Muscle layer of colon (tissue), 2 donors: ENCODE data around the gene KCNIP3.

Experiments used
- H3K27ac ChIP-seq: one replicate; pipeline ENCODE4 v1.7.0; 2013; ENCODE audit warnings: low read depth, mild to moderate bottlenecking, low read length, moderate library complexity
- H3K27me3 ChIP-seq, 2 donors: one replicate each; pipeline ENCODE4 v1.7.0; 2013; ENCODE audit warnings: low read length in 2 of 2, mild to moderate bottlenecking in 2 of 2; ENCODE audit not compliant: insufficient read depth in 2 of 2, control insufficient read depth in 1 of 2
- H3K36me3 ChIP-seq: one replicate; pipeline ENCODE4 v1.7.0; 2013; ENCODE audit warnings: mild to moderate bottlenecking, low read length; ENCODE audit not compliant: insufficient read depth
- H3K4me1 ChIP-seq: one replicate; pipeline ENCODE4 v1.7.0; 2013; ENCODE audit warnings: mild to moderate bottlenecking, low read length; ENCODE audit not compliant: insufficient read depth
- H3K4me3 ChIP-seq, 2 donors: one replicate each; pipeline ENCODE4 v1.7.0; 2013; ENCODE audit warnings: low read length in 2 of 2, low read depth in 1 of 2, mild to moderate bottlenecking in 1 of 2, moderate library complexity in 1 of 2
- H3K9ac ChIP-seq: one replicate; pipeline ENCODE4 v1.7.0; 2013; ENCODE audit warnings: low read length
- H3K9me3 ChIP-seq: one replicate; pipeline ENCODE4 v1.7.0; 2013; ENCODE audit warnings: mild to moderate bottlenecking, low read length
- donor health status: abdominal sarcoma.
- donor health status: Adenocarcinoma of cecum.

Gene KCNIP3

DNA sequence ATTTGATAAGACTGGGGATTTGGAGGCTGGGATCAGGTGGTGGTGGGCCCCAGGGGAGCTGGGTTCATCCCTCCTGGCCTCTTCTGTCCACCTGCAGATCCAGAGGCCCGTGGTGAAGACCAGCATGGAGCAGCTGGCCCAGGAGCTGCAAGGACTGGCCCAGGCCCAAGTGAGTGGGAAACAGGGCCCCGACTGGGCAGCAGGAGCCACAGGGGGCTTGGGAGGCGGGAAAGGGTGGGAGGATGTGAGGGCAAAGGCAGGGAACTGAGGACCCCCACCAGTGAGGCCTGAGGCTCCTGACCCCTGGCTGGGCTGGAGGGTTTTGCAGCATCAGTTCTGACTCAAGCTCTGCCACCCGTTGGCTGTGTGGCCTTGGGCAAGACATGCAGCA lies 11.6 kb upstream of the KCNIP3 start:
- H3K4me1 ChIP-seq = no peaks in the 10 kb centered on the region
- no peak overlapping the region for H3K9ac ChIP-seq
- no peaks in the 10 kb centered on the region for H3K27me3 ChIP-seq
- no peaks in the 10 kb centered on the region for H3K9me3 ChIP-seq
- no peak overlapping the region for H3K27ac ChIP-seq
- H3K36me3 ChIP-seq = no peaks in the 10 kb centered on the region
- no peak overlapping the region for H3K4me3 ChIP-seq

DNA sequence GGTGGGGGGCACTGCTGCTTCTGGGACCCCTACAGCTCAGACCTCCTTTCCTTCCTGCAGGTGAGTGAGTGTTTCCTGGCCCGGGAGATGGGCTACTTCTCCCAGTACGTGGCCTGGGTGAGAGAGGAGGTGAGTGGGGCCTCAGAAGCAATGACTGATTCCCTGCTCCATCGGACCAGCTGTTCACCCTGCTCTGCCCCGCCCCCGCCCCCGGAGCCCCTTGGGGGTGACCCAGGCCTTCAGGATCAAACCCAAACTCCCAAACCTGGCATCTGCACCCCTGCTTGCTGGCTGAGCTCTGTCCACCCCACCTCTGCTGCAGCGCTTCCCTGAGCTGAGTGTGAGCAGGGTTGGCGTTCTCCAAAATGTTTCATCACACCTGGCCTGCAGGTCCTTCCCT lies 9.8 kb upstream of the KCNIP3 start:
- Histone ChIP-seq H3K27ac (no peak overlapping the region), H3K36me3 (no peaks in the 10 kb centered on the region), H3K4me1 (no peaks in the 10 kb centered on the region), H3K9me3 (no peaks in the 10 kb centered on the region), H3K27me3 (no peaks in the 10 kb centered on the region), H3K4me3 (no peak overlapping the region), H3K9ac (no peak overlapping the region)

DNA sequence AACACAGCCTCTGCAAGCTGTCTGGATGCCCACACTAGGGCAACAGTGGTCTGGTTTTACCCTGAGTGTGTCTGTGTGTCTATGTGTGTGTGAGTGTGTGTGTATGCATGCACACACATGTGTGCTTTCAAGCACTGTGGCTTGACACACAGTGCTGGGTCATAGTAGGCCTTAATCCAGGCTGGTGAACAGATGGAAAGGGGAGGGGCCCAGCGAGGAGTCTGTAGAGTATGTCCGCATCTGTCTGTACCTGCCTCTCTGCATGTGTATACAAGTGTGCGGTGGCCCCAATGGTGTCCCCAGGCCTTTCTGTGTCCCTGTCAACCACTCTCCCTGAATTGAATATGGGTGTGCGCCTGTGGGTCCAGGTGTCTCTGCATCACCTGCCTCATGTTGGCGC lies 9.3 kb upstream of the KCNIP3 start:
- no peaks in the 10 kb centered on the region for H3K9me3 ChIP-seq
- no peaks in the 10 kb centered on the region for H3K27me3 ChIP-seq
- H3K27ac ChIP-seq = no peak overlapping the region
- no peaks in the 10 kb centered on the region for H3K4me1 ChIP-seq
- H3K4me3 ChIP-seq = no peak overlapping the region
- H3K9ac ChIP-seq = no peak overlapping the region
- H3K36me3 ChIP-seq = no peaks in the 10 kb centered on the region

GRCh38 chr2:95289253-95289652 lies 7.9 kb upstream of the KCNIP3 start:
- no peak overlapping the region for H3K27ac ChIP-seq
- no peak overlapping the region for H3K9ac ChIP-seq
- no peaks in the 10 kb centered on the region for H3K9me3 ChIP-seq
- no peaks in the 10 kb centered on the region for H3K36me3 ChIP-seq
- H3K27me3 ChIP-seq = no peaks in the 10 kb centered on the region
- no peaks in the 10 kb centered on the region for H3K4me1 ChIP-seq
- no peak overlapping the region for H3K4me3 ChIP-seq

DNA sequence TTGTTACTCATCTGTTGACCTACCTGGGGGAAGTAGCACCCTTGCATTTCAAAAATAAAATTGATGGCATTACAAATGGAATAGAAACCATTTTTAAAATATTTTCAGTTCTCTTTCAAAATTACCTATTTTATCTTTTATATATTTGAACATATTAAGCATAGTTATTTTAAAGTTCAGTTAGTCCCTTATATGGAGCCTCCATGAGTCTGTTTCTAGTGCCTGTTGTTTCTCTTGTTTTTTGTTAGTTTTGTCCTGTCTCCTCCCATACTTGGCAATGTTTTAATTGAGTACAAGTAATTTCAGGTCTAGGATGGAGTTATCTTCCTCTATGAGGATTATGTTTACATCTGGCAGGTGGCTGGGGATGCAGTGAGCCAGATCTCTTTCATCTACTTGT lies 5.9 kb upstream of the KCNIP3 start:
- Histone ChIP-seq H3K9me3 (no peaks in the 10 kb centered on the region), H3K27me3 (no peaks in the 10 kb centered on the region), H3K9ac (no peak overlapping the region), H3K27ac (no peak overlapping the region), H3K4me3 (no peak overlapping the region), H3K4me1 (no peaks in the 10 kb centered on the region), H3K36me3 (no peaks in the 10 kb centered on the region)

DNA sequence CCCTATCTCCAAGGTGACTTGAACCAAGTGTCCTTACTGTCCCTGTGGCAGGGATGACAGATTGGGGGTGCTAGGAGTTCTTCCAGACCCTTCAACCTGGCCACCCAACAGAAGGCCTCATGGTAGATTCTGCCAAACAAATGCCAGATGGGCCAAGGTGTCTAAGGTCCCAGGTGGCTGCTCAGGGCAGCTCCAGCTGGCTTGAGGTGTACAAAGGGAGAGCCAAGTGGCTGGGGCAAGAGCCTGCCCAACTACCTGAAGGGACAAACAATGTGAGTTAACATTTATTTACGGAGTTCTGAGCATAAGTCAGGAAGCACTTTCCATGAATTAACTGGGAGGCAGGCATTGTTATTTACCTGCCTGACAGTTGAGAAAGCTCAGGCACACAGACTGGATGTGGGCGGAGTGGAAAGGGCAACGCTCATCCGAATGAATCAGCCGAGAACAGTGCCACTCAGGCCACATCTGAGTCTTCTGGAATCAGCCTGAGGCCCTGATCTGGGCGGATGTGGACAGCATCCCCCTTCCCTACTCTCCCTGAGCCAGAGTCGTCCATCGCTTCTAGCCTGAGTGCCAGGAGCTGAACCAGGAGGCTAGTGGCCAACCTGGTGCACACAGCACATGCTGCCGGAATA lies 4.4 kb upstream of the KCNIP3 start:
- H3K27ac ChIP-seq = no peak overlapping the region

GRCh38 chr2:95294579-95295250 lies 2.4 kb upstream of the KCNIP3 start:
- no peaks in the 10 kb centered on the region for H3K36me3 ChIP-seq
- no peaks in the 10 kb centered on the region for H3K9me3 ChIP-seq
- H3K9ac ChIP-seq = no peak overlapping the region
- H3K4me1 ChIP-seq = no peaks in the 10 kb centered on the region
- no peak overlapping the region for H3K4me3 ChIP-seq
- H3K27ac ChIP-seq = no peak overlapping the region
- no peaks in the 10 kb centered on the region for H3K27me3 ChIP-seq

More for the DNA sequence above, 4.4 kb upstream of the KCNIP3 start:
- Histone ChIP-seq H3K4me1 (no peaks in the 10 kb centered on the region), H3K9ac (no peak overlapping the region), H3K9me3 (no peaks in the 10 kb centered on the region), H3K27me3 (no peaks in the 10 kb centered on the region), H3K36me3 (no peaks in the 10 kb centered on the region), H3K4me3 (no peak overlapping the region)

GRCh38 chr2:95295376-95295775 lies 1.8 kb upstream of the KCNIP3 start:
- no peaks in the 10 kb centered on the region for H3K4me1 ChIP-seq
- H3K27me3 ChIP-seq = no peaks in the 10 kb centered on the region
- no peak overlapping the region for H3K9ac ChIP-seq
- H3K9me3 ChIP-seq = no peaks in the 10 kb centered on the region
- H3K36me3 ChIP-seq = no peaks in the 10 kb centered on the region
- H3K27ac ChIP-seq = no peak overlapping the region
- no peak overlapping the region for H3K4me3 ChIP-seq

GRCh38 chr2:95296011-95296410 lies 1.1 kb upstream of the KCNIP3 start:
- no peak overlapping the region for H3K9ac ChIP-seq
- H3K4me3 ChIP-seq = no peak overlapping the region

DNA sequence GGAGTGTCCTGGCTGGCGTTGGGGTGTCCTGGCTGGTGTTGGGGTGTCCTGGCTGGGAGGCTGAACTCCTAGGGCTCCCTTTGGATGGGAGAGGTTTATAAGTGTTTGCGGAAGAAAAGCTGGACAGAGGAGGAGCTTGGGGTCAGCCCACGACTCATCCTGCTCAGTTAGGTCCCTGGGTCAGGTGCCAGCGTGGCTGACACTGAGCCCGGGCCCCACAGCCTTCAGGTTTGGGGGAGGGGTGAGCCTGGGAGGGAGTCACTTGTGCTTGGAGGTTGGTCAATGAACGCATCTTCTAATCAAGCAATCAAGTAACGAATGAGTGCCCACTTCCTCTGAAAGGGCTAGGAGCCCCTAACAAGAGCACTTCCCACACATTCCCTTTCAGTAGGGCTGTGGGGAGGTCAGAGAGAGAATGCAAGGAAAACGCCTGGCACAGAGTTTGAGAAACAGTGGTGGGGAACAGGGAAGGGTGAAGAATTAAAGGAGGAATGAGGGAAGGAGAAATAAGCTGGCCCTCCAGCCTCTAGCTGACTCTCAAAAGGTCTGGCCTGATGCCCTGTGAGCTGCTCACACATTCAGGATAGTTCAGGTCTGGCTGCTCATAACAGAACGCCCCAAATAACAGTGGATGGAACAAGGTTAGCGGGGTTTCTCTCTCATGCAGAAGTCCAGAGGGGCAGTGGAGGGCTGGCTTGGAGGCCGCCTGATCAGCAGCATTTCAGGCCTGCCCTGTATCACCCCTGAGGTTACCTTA lies 670 bp downstream of the KCNIP3 start:
- H3K4me1 ChIP-seq = no peaks in the 10 kb centered on the region
- no peak overlapping the region for H3K9ac ChIP-seq
- no peak overlapping the region for H3K4me3 ChIP-seq
- no peaks in the 10 kb centered on the region for H3K9me3 ChIP-seq
- peaks cover 0 to 8% of the 10 kb centered on the region in 2 donors for H3K27me3 ChIP-seq
- no peaks in the 10 kb centered on the region for H3K36me3 ChIP-seq
- no peak overlapping the region for H3K27ac ChIP-seq

More at GRCh38 chr2:95296011-95296410, 1.1 kb upstream of the KCNIP3 start:
- Histone ChIP-seq H3K36me3 (no peaks in the 10 kb centered on the region), H3K27me3 (peaks cover 0 to 2% of the 10 kb centered on the region in 2 donors), H3K27ac (no peak overlapping the region), H3K4me1 (no peaks in the 10 kb centered on the region), H3K9me3 (no peaks in the 10 kb centered on the region)

- H3K4me1 ChIP-seq = no peaks in the 10 kb centered on the region
- no peak overlapping the region for H3K27ac ChIP-seq
- H3K9me3 ChIP-seq = no peaks in the 10 kb centered on the region
- H3K36me3 ChIP-seq = no peaks in the 10 kb centered on the region
- peaks cover 0 to 12% of the 10 kb centered on the region in 2 donors for H3K27me3 ChIP-seq
- H3K4me3 ChIP-seq = no peak overlapping the region
- no peak overlapping the region for H3K9ac ChIP-seq
Observed at GRCh38 chr2:95298486-95299111, 1.5 kb downstream of the KCNIP3 start.
